Loucy (cell line): Measurements from ENCODE around the gene CELF2.

ENCODE experiments used
- EZH2phosphoT487 ChIP-seq: fragments of 200-600 bp; IDR thresholded peaks from 2 replicates; pipeline ENCODE4 v1.6.1; 2018; ENCODE audit warnings: antibody characterized with exemption, mild to moderate bottlenecking, moderate library complexity, borderline replicate concordance
- TF ChIP-seq, protein P1 (sequence below): fragments of 200-600 bp; sonication (generic); conservative IDR thresholded peaks from 2 replicates; pipeline ENCODE4 v1.5.1; 2014; ENCODE audit warnings: mild to moderate bottlenecking, antibody characterized with exemption, low read length

DNA sequence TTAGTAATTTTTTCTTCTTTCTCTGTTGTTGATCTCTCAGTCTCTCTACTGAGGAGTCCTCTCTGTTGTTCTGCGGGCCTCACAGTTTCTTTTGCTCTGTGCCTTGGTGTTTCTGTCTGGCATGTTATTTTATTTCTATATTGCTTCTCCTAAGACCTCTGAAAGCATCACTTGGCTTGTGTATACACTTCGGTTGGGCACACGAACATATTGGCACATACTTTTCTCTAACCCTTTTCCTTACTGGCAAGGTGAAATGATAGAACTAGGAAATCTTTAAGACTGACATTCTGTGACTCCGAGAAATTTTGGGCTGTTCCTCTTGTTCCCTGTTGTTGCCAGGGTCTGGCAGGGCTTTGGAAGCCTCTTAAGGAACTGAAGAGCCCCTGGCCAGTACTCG is 148.9 kb downstream of the CELF2 start:
- TF ChIP-seq, protein P1, sequence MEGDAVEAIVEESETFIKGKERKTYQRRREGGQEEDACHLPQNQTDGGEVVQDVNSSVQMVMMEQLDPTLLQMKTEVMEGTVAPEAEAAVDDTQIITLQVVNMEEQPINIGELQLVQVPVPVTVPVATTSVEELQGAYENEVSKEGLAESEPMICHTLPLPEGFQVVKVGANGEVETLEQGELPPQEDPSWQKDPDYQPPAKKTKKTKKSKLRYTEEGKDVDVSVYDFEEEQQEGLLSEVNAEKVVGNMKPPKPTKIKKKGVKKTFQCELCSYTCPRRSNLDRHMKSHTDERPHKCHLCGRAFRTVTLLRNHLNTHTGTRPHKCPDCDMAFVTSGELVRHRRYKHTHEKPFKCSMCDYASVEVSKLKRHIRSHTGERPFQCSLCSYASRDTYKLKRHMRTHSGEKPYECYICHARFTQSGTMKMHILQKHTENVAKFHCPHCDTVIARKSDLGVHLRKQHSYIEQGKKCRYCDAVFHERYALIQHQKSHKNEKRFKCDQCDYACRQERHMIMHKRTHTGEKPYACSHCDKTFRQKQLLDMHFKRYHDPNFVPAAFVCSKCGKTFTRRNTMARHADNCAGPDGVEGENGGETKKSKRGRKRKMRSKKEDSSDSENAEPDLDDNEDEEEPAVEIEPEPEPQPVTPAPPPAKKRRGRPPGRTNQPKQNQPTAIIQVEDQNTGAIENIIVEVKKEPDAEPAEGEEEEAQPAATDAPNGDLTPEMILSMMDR: no peak
- TF ChIP-seq EZH2phosphoT487: no peak
